ENCODE data around the gene FOXD2.

GRCh38 chr1:47450606-47451005 is 12.8 kb downstream of the FOXD2 start:
- TF ChIP-seq POLR2A (IDR thresholded peaks at IDR 0.05): no peak
- no peak for TF ChIP-seq CTCF (IDR thresholded peaks at IDR 0.05)
